Esophagus muscularis mucosa (tissue), 4 donors: ENCODE results near the gene TERT.

Source experiments
- EP300 ChIP-seq: sonication (generic); formaldehyde crosslinking; IDR thresholded peaks from one replicate; pipeline ENCODE4 v1.6.1; 2017; ENCODE audit warnings: antibody characterized with exemption
- POLR2A ChIP-seq: fragments of 450-650 bp; IDR thresholded peaks from one replicate; pipeline ENCODE4 v1.6.1; 2017; ENCODE audit warnings: antibody characterized with exemption, moderate library complexity, mild to moderate bottlenecking, low read depth
- TF ChIP-seq, protein P1 (sequence below), 3 experiments: fragments of 200-600 bp in 2 of 3; fragments of 450-650 bp in 1 of 3; sonication (generic) in 2 of 3; IDR thresholded peaks; one replicate each; pipeline ENCODE4 v1.5.1; 2017 to 2019; ENCODE audit warnings: antibody characterized with exemption in 3 of 3, mild to moderate bottlenecking in 2 of 3, moderate library complexity in 1 of 3

DNA sequence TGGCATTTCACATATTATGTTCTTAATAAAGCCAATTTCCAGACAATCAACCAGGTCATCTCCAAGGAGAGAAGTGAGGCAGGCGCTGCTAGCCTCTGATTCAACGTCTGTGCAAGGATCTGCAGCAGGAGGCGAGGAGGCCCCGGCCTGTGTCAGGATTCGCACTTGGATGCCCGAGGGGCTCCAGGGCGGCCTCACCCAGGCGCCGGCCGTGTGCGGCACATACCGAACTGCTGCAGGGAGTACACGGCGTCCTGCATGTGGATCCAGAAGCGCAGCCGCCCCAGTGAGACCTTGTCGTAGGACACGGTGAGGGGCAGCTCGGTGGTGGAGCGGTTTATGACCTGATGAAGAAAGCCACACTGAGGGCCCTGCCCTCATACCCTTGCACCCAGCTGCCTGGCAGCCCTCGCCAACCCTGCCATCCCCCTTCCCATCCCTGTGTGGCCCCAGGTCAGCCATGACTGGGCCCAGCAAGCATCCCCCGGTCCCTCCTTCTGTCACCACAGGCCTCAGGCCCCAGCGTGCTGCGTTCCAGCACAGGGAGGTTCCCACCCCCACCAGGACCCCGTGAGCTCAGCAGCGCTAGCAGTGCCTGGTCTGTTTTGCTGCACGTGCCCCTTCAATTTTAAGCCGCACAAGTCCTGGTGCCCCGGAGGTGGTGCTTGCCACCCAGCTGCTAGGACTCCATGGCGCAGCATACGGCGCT, 40.1 kb upstream of the TERT start:
- TF ChIP-seq, protein P1, sequence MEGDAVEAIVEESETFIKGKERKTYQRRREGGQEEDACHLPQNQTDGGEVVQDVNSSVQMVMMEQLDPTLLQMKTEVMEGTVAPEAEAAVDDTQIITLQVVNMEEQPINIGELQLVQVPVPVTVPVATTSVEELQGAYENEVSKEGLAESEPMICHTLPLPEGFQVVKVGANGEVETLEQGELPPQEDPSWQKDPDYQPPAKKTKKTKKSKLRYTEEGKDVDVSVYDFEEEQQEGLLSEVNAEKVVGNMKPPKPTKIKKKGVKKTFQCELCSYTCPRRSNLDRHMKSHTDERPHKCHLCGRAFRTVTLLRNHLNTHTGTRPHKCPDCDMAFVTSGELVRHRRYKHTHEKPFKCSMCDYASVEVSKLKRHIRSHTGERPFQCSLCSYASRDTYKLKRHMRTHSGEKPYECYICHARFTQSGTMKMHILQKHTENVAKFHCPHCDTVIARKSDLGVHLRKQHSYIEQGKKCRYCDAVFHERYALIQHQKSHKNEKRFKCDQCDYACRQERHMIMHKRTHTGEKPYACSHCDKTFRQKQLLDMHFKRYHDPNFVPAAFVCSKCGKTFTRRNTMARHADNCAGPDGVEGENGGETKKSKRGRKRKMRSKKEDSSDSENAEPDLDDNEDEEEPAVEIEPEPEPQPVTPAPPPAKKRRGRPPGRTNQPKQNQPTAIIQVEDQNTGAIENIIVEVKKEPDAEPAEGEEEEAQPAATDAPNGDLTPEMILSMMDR (IDR thresholded peaks at IDR 0.05) = no peak
- no peak for TF ChIP-seq POLR2A
- TF ChIP-seq EP300 = no peak
